GM21515 (cell line): Measurements from ENCODE around the gene ZNF804B.

Experiments used
- ATAC-seq: cut with Tn5 transposase; IDR thresholded peaks from one replicate; pipeline ENCODE4 v1.9.1; 2021; ENCODE audit not compliant: unreplicated experiment

The ZNF804B gene

DNA sequence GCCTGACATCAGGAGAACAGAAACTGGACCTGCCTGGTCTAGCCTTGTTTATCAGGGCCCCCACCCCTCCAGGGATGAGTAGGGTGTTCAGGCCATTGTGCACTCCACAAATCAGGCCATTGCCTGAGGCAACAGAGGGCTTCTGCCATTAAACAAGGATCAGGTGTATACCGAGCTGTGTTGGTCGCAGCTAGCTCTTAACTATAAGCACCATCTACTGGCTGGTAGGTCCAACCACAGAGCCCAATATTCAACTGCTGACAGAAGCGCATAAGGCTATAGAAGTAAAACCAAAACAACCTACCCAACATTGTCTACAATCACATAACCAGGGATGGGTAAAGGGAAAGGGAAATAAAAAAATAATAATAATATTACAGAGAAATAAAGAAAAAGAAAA is 487.7 kb downstream of the ZNF804B start:
- ATAC-seq, result no peak

DNA sequence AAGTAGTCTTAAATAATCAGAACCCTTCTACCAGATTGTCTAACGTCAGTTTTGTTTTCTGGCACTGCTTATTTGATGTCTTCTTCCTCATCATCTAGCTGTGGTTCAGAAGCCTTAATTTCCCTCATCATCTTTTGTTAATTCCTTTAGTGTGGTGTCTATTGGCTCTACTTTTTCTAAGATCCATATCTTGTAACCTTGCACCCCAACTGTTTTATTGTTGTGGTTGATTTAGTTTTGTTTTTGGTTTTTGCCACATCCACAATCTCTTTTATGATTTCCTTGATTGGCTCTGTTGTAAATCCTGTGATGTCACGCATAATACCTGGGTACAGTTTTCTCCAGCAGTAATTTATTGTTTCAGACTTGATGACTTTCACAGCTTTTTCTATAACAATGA is 499.6 kb downstream of the ZNF804B start:
- no peak for ATAC-seq

- no peak for ATAC-seq
Observed at GRCh38 chr7:89264126-89264525, 504.6 kb downstream of the ZNF804B start.

- no peak for ATAC-seq
Observed at GRCh38 chr7:89265631-89266030, 506.1 kb downstream of the ZNF804B start.

- no peak for ATAC-seq
Observed at GRCh38 chr7:89283302-89283701, 523.8 kb downstream of the ZNF804B start.

GRCh38 chr7:89308535-89308934 is 549.0 kb downstream of the ZNF804B start:
- no peak for ATAC-seq

- no peak for ATAC-seq
Observed at GRCh38 chr7:89311886-89312285, 552.4 kb downstream of the ZNF804B start.

GRCh38 chr7:89312551-89312950 is 553.1 kb downstream of the ZNF804B start:
- ATAC-seq, result no peak

DNA sequence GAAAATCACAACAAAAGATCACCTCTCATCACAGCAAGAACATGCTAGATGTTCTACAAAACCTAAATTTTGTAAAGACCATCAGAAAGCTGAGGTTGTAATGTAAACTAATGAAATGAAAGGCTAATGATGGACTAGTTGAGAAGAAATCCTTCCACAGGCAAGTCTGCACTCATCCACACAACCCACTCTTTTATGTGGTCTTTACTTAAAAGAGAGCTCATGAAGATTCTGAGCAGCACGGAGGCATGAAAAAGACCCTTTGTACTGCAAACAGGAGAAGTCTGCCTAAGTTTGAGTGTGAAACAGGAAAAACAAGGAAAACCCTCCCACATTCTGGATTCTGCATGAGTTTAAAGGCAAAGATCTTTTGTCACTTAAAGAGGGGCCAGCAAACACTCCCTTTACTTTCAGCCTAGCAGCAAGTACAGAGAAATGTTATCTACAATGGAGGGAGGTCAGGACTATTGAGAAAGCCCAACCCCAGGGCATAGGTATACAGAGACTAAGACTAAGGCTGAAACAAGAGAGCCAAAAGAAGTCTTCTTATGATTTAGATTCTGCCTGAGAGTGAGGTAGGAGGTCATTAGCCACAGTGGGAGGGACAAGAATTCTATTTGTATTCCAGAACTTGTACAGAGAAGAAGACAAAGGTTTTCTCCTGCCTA is 557.2 kb downstream of the ZNF804B start:
- ATAC-seq, result no peak

- ATAC-seq, result no peak
Observed at GRCh38 chr7:89332026-89332425, 572.5 kb downstream of the ZNF804B start.

- ATAC-seq, result no peak
Observed at GRCh38 chr7:89334797-89335196, 575.3 kb downstream of the ZNF804B start.

GRCh38 chr7:89335490-89335889 is 576.0 kb downstream of the ZNF804B start:
- ATAC-seq, result no peak

- ATAC-seq, result no peak
Observed at GRCh38 chr7:89336121-89336520, 576.6 kb downstream of the ZNF804B start.

DNA sequence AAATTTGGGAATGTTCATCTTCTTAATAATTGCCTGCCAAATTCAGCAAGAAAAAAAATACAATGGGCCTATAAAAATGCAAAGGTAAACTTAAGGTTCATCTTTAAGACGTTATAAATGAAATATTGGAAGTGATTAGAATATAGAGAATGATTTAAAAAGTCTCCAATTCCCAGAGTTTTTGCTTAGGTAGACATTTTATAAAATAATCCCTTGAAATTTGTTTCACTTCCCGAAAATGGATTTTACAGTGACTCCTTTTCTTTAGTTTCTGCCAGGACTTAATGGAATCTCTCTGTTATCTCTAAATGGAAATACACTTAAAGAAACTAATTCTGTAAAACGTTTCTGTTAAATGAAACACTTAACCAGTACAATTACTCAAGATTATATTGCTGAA is 580.2 kb downstream of the ZNF804B start:
- no peak for ATAC-seq

DNA sequence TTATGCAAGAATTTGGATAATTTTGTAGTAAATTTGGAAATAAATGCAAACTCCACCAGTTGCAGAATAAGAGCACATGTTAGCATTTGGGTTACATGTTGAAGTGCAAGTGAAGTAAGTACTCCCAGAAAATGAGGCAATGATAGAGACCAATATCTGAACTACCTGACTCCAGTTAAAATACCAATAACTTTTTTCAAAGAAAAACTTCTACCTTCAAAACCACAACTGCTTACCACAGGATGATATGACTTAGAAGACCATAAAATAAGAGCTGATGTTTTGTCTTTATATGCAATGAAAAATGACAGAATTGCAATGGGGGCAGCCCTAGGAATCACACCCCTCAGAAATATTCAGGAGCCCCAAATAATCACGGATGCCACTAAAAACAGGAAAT is 597.6 kb downstream of the ZNF804B start:
- no peak for ATAC-seq

- no peak for ATAC-seq
Observed at GRCh38 chr7:89377219-89377618, 617.7 kb downstream of the ZNF804B start.

- no peak for ATAC-seq
Observed at GRCh38 chr7:89385411-89385810, 625.9 kb downstream of the ZNF804B start.
